HG03460 (cell line): ENCODE data around the gene CCR1.
"Not testable (repeated sequence)": the region's sequence is repeated elsewhere in the genome, so short reads cannot be mapped to it uniquely, and the experiment has no call there.

Experiments used
- ATAC-seq: cut with Tn5 transposase; IDR thresholded peaks from one replicate; pipeline ENCODE4 v1.9.1; 2021; ENCODE audit not compliant: unreplicated experiment

Gene CCR1

GRCh38 chr3:46183330-46183729, 24.8 kb downstream of the CCR1 start:
- ATAC-seq: no peak

GRCh38 chr3:46168583-46169345, 39.3 kb downstream of the CCR1 start:
- ATAC-seq: no peak

- no peak for ATAC-seq
Measured at GRCh38 chr3:46163556-46164041, 44.5 kb downstream of the CCR1 start.

- no peak for ATAC-seq
Measured at GRCh38 chr3:46162975-46163555, 45.0 kb downstream of the CCR1 start.

GRCh38 chr3:46157685-46158084, 50.4 kb downstream of the CCR1 start:
- ATAC-seq: not testable (repeated sequence)

- ATAC-seq: no peak
Measured at GRCh38 chr3:46154311-46154710, 53.8 kb downstream of the CCR1 start.
